A172 (cell line): ENCODE measurements around the gene ZNF785. TPM values are rescaled to one million over a fixed set of nuclear protein-coding genes. Genes with fewer than 3 reads are reported as not detected.
"Not testable (repeated sequence)": the region's sequence is repeated elsewhere in the genome, so short reads cannot be mapped to it uniquely, and the experiment has no call there.

ENCODE experiments used
- DNase-seq: peaks from one replicate; pipeline ENCODE4 v3.0.0-alpha.2; 2015; ENCODE audit warnings: low spot score
- total RNA-seq: library from RNA; depleted of rRNA; stranded (reverse); fragments of >200 nt; shearing (Covaris generic); gene quantifications from 2 replicates; pipeline ENCODE4 v1.2.3, GENCODE V29; 2014; rRNA removed

Gene ZNF785
- total RNA-seq, 1 experiment from 2014 or later, result not detected

GRCh38 chr16:30539986-30540526, 45.4 kb downstream of the ZNF785 start:
- DNase-seq, result not testable (repeated sequence)

- DNase-seq, result no peak
Measured at GRCh38 chr16:30539000-30539964, 46.2 kb downstream of the ZNF785 start.

- DNase-seq, result not testable (repeated sequence)
Measured at GRCh38 chr16:30536391-30537024, 49.0 kb downstream of the ZNF785 start.

- no peak for DNase-seq
Measured at GRCh38 chr16:30535777-30536190, 49.7 kb downstream of the ZNF785 start.

- DNase-seq, result no peak
Measured at GRCh38 chr16:30535106-30535776, 50.3 kb downstream of the ZNF785 start.

- DNase-seq, result peak; percentile 38
Measured at GRCh38 chr16:30534368-30535105, 51.0 kb downstream of the ZNF785 start, which contains the start of gene ZNF747. ZNF747 (minus strand) TSS chr16:30534858; CDS start chr16:30534679, 179 bp downstream.

- DNase-seq, result no peak
Measured at GRCh38 chr16:30533748-30534367, 51.6 kb downstream of the ZNF785 start.

GRCh38 chr16:30533146-30533522, 52.4 kb downstream of the ZNF785 start:
- no peak for DNase-seq

- DNase-seq, result no peak
Measured at GRCh38 chr16:30532285-30533145, 53.0 kb downstream of the ZNF785 start.

Other genes starting within 250 kb of the ZNF785 start
- gene CD2BP2, start 230.4 kb downstream of the ZNF785 start, total RNA-seq, result 87.1 and 116 TPM in 2 replicates
- 47.0 and 55.6 TPM in 2 replicates for gene TBC1D10B, start 215.2 kb downstream of the ZNF785 start, total RNA-seq
- not detected in 2 replicates for gene MYL11, start 210.9 kb downstream of the ZNF785 start, total RNA-seq
- not detected in 2 replicates for gene SEPTIN1, start 203.1 kb downstream of the ZNF785 start, total RNA-seq
- 19.1 and 20.7 TPM in 2 replicates for gene ZNF48, start 190.3 kb downstream of the ZNF785 start, total RNA-seq
- 19.2 and 27.4 TPM in 2 replicates for gene ZNF771, start 178.1 kb downstream of the ZNF785 start, total RNA-seq
- 74.5 and 86.1 TPM in 2 replicates for gene DCTPP1, start 155.7 kb downstream of the ZNF785 start, total RNA-seq
- gene SEPHS2, start 139.8 kb downstream of the ZNF785 start, total RNA-seq, result 4.9 and 7.2 TPM in 2 replicates
- 0.17 and 0.26 TPM in 2 replicates for gene ITGAL, start 113.0 kb downstream of the ZNF785 start, total RNA-seq
- gene ZNF768, start 59.1 kb downstream of the ZNF785 start, total RNA-seq, result 43.7 and 61.6 TPM in 2 replicates
- gene ZNF747, start 50.8 kb downstream of the ZNF785 start, total RNA-seq, result 2.0 and 2.5 TPM in 2 replicates
- 7.3 and 8.1 TPM in 2 replicates for gene ZNF764, start 27.3 kb downstream of the ZNF785 start, total RNA-seq
- gene ZNF688, start 14.0 kb downstream of the ZNF785 start, total RNA-seq, result 6.9 and 11.9 TPM in 2 replicates
- gene ZNF689, start 24.7 kb upstream of the ZNF785 start, total RNA-seq, result 11.7 and 16.6 TPM in 2 replicates
- 9.1 and 13.7 TPM in 2 replicates for gene PRR14, start 65.3 kb upstream of the ZNF785 start, total RNA-seq
- 16.0 and 24.9 TPM in 2 replicates for gene FBRS, start 72.7 kb upstream of the ZNF785 start, total RNA-seq
- 9.3 and 11.4 TPM in 2 replicates for gene SRCAP, start 113.5 kb upstream of the ZNF785 start, total RNA-seq
- gene PHKG2, start 162.7 kb upstream of the ZNF785 start, total RNA-seq, result 57.7 and 61.5 TPM in 2 replicates
- gene CFAP119, start 176.4 kb upstream of the ZNF785 start, total RNA-seq, result 6.5 and 10.5 TPM in 2 replicates
- gene RNF40, start 176.6 kb upstream of the ZNF785 start, total RNA-seq, result 105 and 107 TPM in 2 replicates
- 20.5 and 20.8 TPM in 2 replicates for gene ZNF629, start 201.5 kb upstream of the ZNF785 start, total RNA-seq